Iris pigment epithelial cell (primary cell): ENCODE measurements around the gene PSAT1.

Experiments
- DNase-seq: peaks from one replicate; pipeline ENCODE4 v3.0.0-alpha.2; 2011; ENCODE audit warnings: low read depth

The PSAT1 gene

GRCh38 chr9:78368236-78368635, 71.3 kb downstream of the PSAT1 start:
- no peak for DNase-seq

GRCh38 chr9:78369639-78370219, 72.8 kb downstream of the PSAT1 start:
- DNase-seq, result peak; percentile 68

- DNase-seq, result no peak
Measured at GRCh38 chr9:78370991-78371390, 74.1 kb downstream of the PSAT1 start.

- DNase-seq, result no peak
Measured at GRCh38 chr9:78371981-78372380, 75.1 kb downstream of the PSAT1 start.
